Measurements from ENCODE around the gene LMF1. TPM values are rescaled to one million over a fixed set of nuclear protein-coding genes. Genes with fewer than 3 reads are reported as not detected.

The LMF1 gene
- total and polyA plus RNA-seq, 2 of the 4 experiments (the other 2 are of a cell fraction), result 7.7 to 13.1 TPM

- BruUV-seq (replicated peaks), result no TSS peak
- CTCF ChIA-PET, result no interaction called here
These were observed 63.4 kb downstream of the LMF1 start for GRCh38 chr16:907361-907760.

More at GRCh38 chr16:907361-907760, 63.4 kb downstream of the LMF1 start:
- no peak overlapping the region for H4K5ac ChIP-seq (ENCODE audit: low read depth, low read length)
- no peak overlapping the region for H3K27ac ChIP-seq (ENCODE audit: insufficient read depth, low read length)
- H3K14ac ChIP-seq (replicated peaks; ENCODE audit: low read depth, low read length), result no peak overlapping the region
- no peak overlapping the region for H2AFZ ChIP-seq (replicated peaks; ENCODE audit: low read length, poor library complexity)
- no peak overlapping the region for H2AK9ac ChIP-seq (replicated peaks; ENCODE audit: low read depth, low read length, poor library complexity)
- no peaks in the 10 kb centered on the region for H3K4me1 ChIP-seq (ENCODE audit: control insufficient read depth, insufficient read depth, low read length)
- dilution Hi-C loops (cut with HindIII; ENCODE audit: low sequenced_read_pairs, unreplicated experiment) (no loop called here), in situ Hi-C loops (cut with MboI; ENCODE audit: low sequenced_read_pairs) (no loop called here), intact Hi-C loops (cut with micrococcal nuclease) (no loop called here)
- 98% methylated on average over 10 of the region's 15 CpGs; no CpG with 5 or more reads in 1 of the 2 experiments for WGBS, 2 experiments (ENCODE audit: extremely low coverage in 2 of 2, insufficient read length in 1 of 2)
- H3K36me3 ChIP-seq (ENCODE audit: control insufficient read depth, insufficient read depth, low read length), result peaks cover 10% of the 10 kb centered on the region
- no peak overlapping the region for H3K4me3 ChIP-seq (ENCODE audit: insufficient read depth, low read depth, low read length)
- no peak overlapping the region for H2AK5ac ChIP-seq (ENCODE audit: low read depth, low read length)
- H2BK15ac ChIP-seq (ENCODE audit: low read depth, low read length), result no peak overlapping the region
- H3K27me3 ChIP-seq (ENCODE audit: control insufficient read depth, insufficient read depth, low read length), result no peaks in the 10 kb centered on the region
- H4K8ac ChIP-seq (ENCODE audit: low read depth in 2 of 2, low read length in 2 of 2), result no peak overlapping the region
- H3K9ac ChIP-seq (ENCODE audit: low read depth, low read length), result no peak overlapping the region
- H3K9me1 ChIP-seq (ENCODE audit: insufficient read depth, low read length), result no peaks in the 10 kb centered on the region
- H3K9me3 ChIP-seq (ENCODE audit: control insufficient read depth, insufficient read depth, low read length), result peaks cover 8% of the 10 kb centered on the region; the same call in 1 of the 2 replicates
- no peak overlapping the region for H3K4me2 ChIP-seq (ENCODE audit: low read depth, low read length)
- TF ChIP-seq BHLHE40 (IDR thresholded peaks at IDR 0.05; ENCODE audit: low read depth, low read length) (no peak), SMC3 (IDR thresholded peaks at IDR 0.05; ENCODE audit: low read depth, low read length) (no peak), CEBPB (IDR thresholded peaks at IDR 0.05; ENCODE audit: low read depth, low read length) (no peak), RFX5 (IDR thresholded peaks at IDR 0.05; ENCODE audit: low read depth, low read length) (no peak), NFE2L2 (IDR thresholded peaks at IDR 0.05; ENCODE audit: low read depth, low read length) (no peak), RAD21 (IDR thresholded peaks at IDR 0.05; ENCODE audit: low read length) (no peak), MAZ (IDR thresholded peaks at IDR 0.05; ENCODE audit: borderline replicate concordance, low read depth, low read length) (no peak), POLR2A (IDR thresholded peaks at IDR 0.05; ENCODE audit: low read depth, low read length) (no peak), CHD1 (IDR thresholded peaks at IDR 0.05; ENCODE audit: low read depth, low read length) (no peak)
- no peak overlapping the region for H4K91ac ChIP-seq (ENCODE audit: insufficient read depth, low read depth, low read length)
- no peak overlapping the region for H2BK5ac ChIP-seq (ENCODE audit: low read depth, low read length, poor library complexity, severe bottlenecking)
- no peaks in the 10 kb centered on the region for H4K20me1 ChIP-seq (ENCODE audit: insufficient read depth, low read length)
- H2BK120ac ChIP-seq (ENCODE audit: low read depth, low read length), result no peak overlapping the region
- no peak overlapping the region for H3K18ac ChIP-seq (ENCODE audit: low read depth, low read length)
- H3K56ac ChIP-seq (ENCODE audit: extremely low read depth, insufficient read depth, low read length), result no peak overlapping the region
- no peaks in the 10 kb centered on the region for H3K79me1 ChIP-seq (ENCODE audit: low read depth in 1 of 2, low read length in 2 of 2)
- no peak overlapping the region for H3K4ac ChIP-seq (ENCODE audit: low read depth, low read length)
- no peak overlapping the region for H2BK20ac ChIP-seq (ENCODE audit: low read depth, low read length)
- ATAC-seq (ENCODE audit: low read depth) (no peak), DNase-seq (no peak)
- POLR2A ChIA-PET (ENCODE audit: unreplicated experiment), result no interaction called here
- no peak overlapping the region for H3K23ac ChIP-seq (ENCODE audit: low read depth, low read length)
